HepG2 (cell line): ENCODE measurements around the gene TCERG1L. TPM values are rescaled to one million over a fixed set of nuclear protein-coding genes. Genes with fewer than 3 reads are reported as not detected.

Experiments
- ATAC-seq: fragments of 200-7000 bp; cut with Tn5 transposase; 3 replicates; pipeline ENCODE4 v1.9.1; 2020; ENCODE audit warnings: mild to moderate bottlenecking, moderate library complexity
- BruUV-seq: library from RNA; stranded (reverse); fragments of 400-500 nt; replicated peaks from 2 replicates; lab custom pipeline; 2021; lab: Mats Ljungman, UMichigan
- CTCF ChIA-PET: fragments of 300-600 bp; formaldehyde crosslinking; extraction: SDS; loops from one replicate; lab custom pipeline; 2021; ENCODE audit warnings: low total read pairs, inconsistent platforms, low intra/inter-chr PET ratio; lab: Yijun Ruan, JAX
- POLR2A ChIA-PET: fragments of 350-600 bp; sonication (Branson Sonifier 250); formaldehyde crosslinking; loops from one replicate; lab custom pipeline; 2020; ENCODE audit warnings: antibody characterized with exemption, inconsistent platforms; lab: Yijun Ruan, JAX
- DNase-seq: peaks from one replicate; pipeline ENCODE4 v3.0.0-alpha.2; 2015; ENCODE audit warnings: low spot score
- FAIRE-seq: peaks from 3 replicates; lab custom pipeline; 2011; peaks lifted over from hg19 to GRCh38; lab: Jason Lieb, UNC
- H2AFZ ChIP-seq: one replicate; pipeline ENCODE4 v1.6.1; 2011; ENCODE audit warnings: low read length, inconsistent platforms
- H3K27ac ChIP-seq: fragments of 300-600 bp; 3 replicates; pipeline ENCODE4 v1.8.0; 2011; ENCODE audit warnings: mixed run types, mild to moderate bottlenecking, mixed read lengths, low read length, inconsistent platforms; ENCODE audit not compliant: insufficient read depth; ENCODE audit errors: extremely low read length
- H3K27me3 ChIP-seq, 2 experiments: fragments of 200-600 bp in 1 of 2; 2 replicates in 1 of 2; 3 replicates in 1 of 2; pipeline versions ENCODE4 v1.6.0 to v1.8.0; 2011; ENCODE audit warnings: low read length in 2 of 2, mild to moderate bottlenecking in 2 of 2, moderate library complexity in 2 of 2, inconsistent platforms in 1 of 2; ENCODE audit not compliant: insufficient read depth in 2 of 2, control insufficient read depth in 1 of 2
- H3K36me3 ChIP-seq, 2 experiments: fragments of 200-600 bp in 1 of 2; replicated peaks in 1 of 2; 2 replicates in 1 of 2; 3 replicates in 1 of 2; pipeline versions ENCODE4 v1.5.1 to v1.8.0; 2011; ENCODE audit warnings: low read length in 2 of 2, inconsistent platforms in 1 of 2; ENCODE audit not compliant: insufficient read depth in 2 of 2, control insufficient read depth in 1 of 2
- H3K4me1 ChIP-seq: 2 replicates; pipeline ENCODE4 v1.5.1; 2012; ENCODE audit warnings: low read length, inconsistent platforms; ENCODE audit not compliant: insufficient read depth
- H3K4me2 ChIP-seq: 2 replicates; pipeline ENCODE4 v1.6.0; 2011; ENCODE audit warnings: low read depth, low read length, inconsistent platforms
- H3K4me3 ChIP-seq, 3 experiments: fragments of 200-600 bp in 1 of 3; sonication (generic), shearing (Covaris generic) in 1 of 3; replicated peaks in 1 of 3; 2 replicates each; pipeline ENCODE4 v1.5.1; 2011 to 2016; ENCODE audit warnings: low read length in 3 of 3, inconsistent platforms in 2 of 3, low read depth in 2 of 3, mild to moderate bottlenecking in 2 of 3, control low read depth in 1 of 3, mixed read lengths in 1 of 3; ENCODE audit not compliant: insufficient read depth in 1 of 3
- H3K79me2 ChIP-seq: one replicate; pipeline ENCODE4 v1.6.1; 2011; ENCODE audit warnings: low read length, inconsistent platforms; ENCODE audit not compliant: insufficient read depth
- H3K9ac ChIP-seq: 2 replicates; pipeline ENCODE4 v1.6.0; 2011; ENCODE audit warnings: mild to moderate bottlenecking, low read depth, low read length, inconsistent platforms; ENCODE audit not compliant: insufficient read depth
- H3K9me3 ChIP-seq: 2 replicates; pipeline ENCODE4 v1.5.1; 2012; ENCODE audit warnings: mild to moderate bottlenecking, low read length
- H4K20me1 ChIP-seq: 2 replicates; pipeline ENCODE4 v1.6.0; 2011; ENCODE audit warnings: inconsistent platforms, mild to moderate bottlenecking, low read length, moderate library complexity; ENCODE audit not compliant: insufficient read depth
- ESRRA ChIP-seq: sonication (generic); formaldehyde crosslinking; IDR thresholded peaks from 2 replicates; pipeline ENCODE4 v1.5.1; 2020; ENCODE audit warnings: mild to moderate bottlenecking, low read depth, missing genetic modification reagents
- ETV5 ChIP-seq: IDR thresholded peaks from 2 replicates; pipeline ENCODE4 v1.6.1; 2018; ENCODE audit warnings: missing biosample characterization, missing genetic modification reagents, inconsistent platforms, borderline replicate concordance
- HNRNPUL1 ChIP-seq: fragments of 200-400 bp; formaldehyde crosslinking; IDR thresholded peaks from 2 replicates; pipeline ENCODE4 v1.6.1; 2017; ENCODE audit warnings: low read depth, mild to moderate bottlenecking, low read length, moderate library complexity
- HOMEZ ChIP-seq: IDR thresholded peaks from 2 replicates; pipeline ENCODE4 v1.6.1; 2016; ENCODE audit warnings: low read depth
- KDM2A ChIP-seq: sonication (generic); formaldehyde crosslinking; IDR thresholded peaks from 2 replicates; pipeline ENCODE4 v1.4.0; 2020; ENCODE audit warnings: low read depth, missing genetic modification reagents, borderline replicate concordance
- KLF12 ChIP-seq: sonication (generic); formaldehyde crosslinking; IDR thresholded peaks from 2 replicates; pipeline ENCODE4 v1.4.0; 2020; ENCODE audit warnings: missing genetic modification reagents, borderline replicate concordance
- NFRKB ChIP-seq: fragments of 450-650 bp; IDR thresholded peaks from 2 replicates; pipeline ENCODE4 v1.6.1; 2017
- NFYC ChIP-seq: IDR thresholded peaks from 2 replicates; pipeline ENCODE4 v1.6.1; 2016; ENCODE audit warnings: missing genetic modification reagents, missing compliant biosample characterization
- RFXAP ChIP-seq: sonication (generic); formaldehyde crosslinking; IDR thresholded peaks from 2 replicates; pipeline ENCODE4 v1.4.0; 2020; ENCODE audit warnings: missing genetic modification reagents, borderline replicate concordance
- SP140L ChIP-seq: sonication (generic); formaldehyde crosslinking; IDR thresholded peaks from 2 replicates; pipeline ENCODE4 v1.4.0; 2020; ENCODE audit warnings: missing genetic modification reagents, borderline replicate concordance
- TARDBP ChIP-seq: sonication (generic); formaldehyde crosslinking; IDR thresholded peaks from 2 replicates; pipeline ENCODE4 v1.8.0; 2022; ENCODE audit warnings: mild to moderate bottlenecking, missing genetic modification reagents
- ZBTB14 ChIP-seq: sonication (generic); formaldehyde crosslinking; IDR thresholded peaks from 2 replicates; pipeline ENCODE4 v1.4.0; 2020; ENCODE audit warnings: missing genetic modification reagents
- ZBTB43 ChIP-seq: sonication (generic); formaldehyde crosslinking; conservative IDR thresholded peaks from 2 replicates; pipeline ENCODE4 v1.4.0; 2020; ENCODE audit warnings: missing genetic modification reagents
- ZC3H4 ChIP-seq: sonication (generic); formaldehyde crosslinking; IDR thresholded peaks from 2 replicates; pipeline ENCODE4 v1.4.0; 2020; ENCODE audit warnings: missing genetic modification reagents, borderline replicate concordance
- ZNF260 ChIP-seq: sonication (generic); formaldehyde crosslinking; IDR thresholded peaks from 2 replicates; pipeline ENCODE4 v1.4.0; 2020; ENCODE audit warnings: missing genetic modification reagents, low read depth, mild to moderate bottlenecking, borderline replicate concordance
- ZNF569 ChIP-seq: sonication (generic); formaldehyde crosslinking; IDR thresholded peaks from 2 replicates; pipeline ENCODE4 v1.5.0; 2020; ENCODE audit warnings: mild to moderate bottlenecking, missing genetic modification reagents, moderate library complexity, borderline replicate concordance
- WGBS: methylation state at CpG from one replicate; pipeline ENCODE4 v1.1.6; 2017; ENCODE audit warnings: low lambda C conversion rate; 5-methylcytosine and 5-hydroxymethylcytosine counted together
- in situ Hi-C: cut with HindIII; loops from 2 replicates; pipeline ENCODE4 v1.10.0; 2017; ENCODE audit warnings: low pct_unique_long_range_greater_than_20kb; ENCODE audit not compliant: extremely low pct_ligation_motif_present
- intact Hi-C: fragments of 100-400 bp; cut with micrococcal nuclease; formaldehyde crosslinking; loops from one replicate; pipeline ENCODE4 v1.10.0; 2022; ENCODE audit not compliant: unreplicated experiment
- polyA plus RNA-seq, 8 experiments: library from polyadenylated mRNA; depleted of rRNA in 3 of 8; stranded (reverse) in 7 of 8; unstranded in 1 of 8; fragments of >200 nt; fragmentation: Illumina TruSeq in 4 of 8; extraction: Trizol in 4 of 8; gene quantifications; 2 replicates each; pipeline versions ENCODE4 v1.2.1 to v1.2.3, GENCODE V29; 2011 to 2016; ENCODE audit warnings: low read depth in 4 of 8, missing spikeins in 1 of 8, mixed read lengths in 1 of 8; ENCODE audit not compliant: insufficient read depth in 1 of 8
- total RNA-seq, 5 experiments: library from RNA; depleted of rRNA; stranded (reverse); fragments of >200 nt; fragmentation: Illumina TruSeq; extraction: Trizol; gene quantifications; 2 replicates each; pipeline ENCODE4 v1.2.3, GENCODE V29; 2016; ENCODE audit warnings: low read depth in 1 of 5

The TCERG1L gene
- total and polyA plus RNA-seq, 2 of the 13 experiments (the other 11 are each of a cell fraction or from before 2014, with no cell fraction given), result not detected

DNA sequence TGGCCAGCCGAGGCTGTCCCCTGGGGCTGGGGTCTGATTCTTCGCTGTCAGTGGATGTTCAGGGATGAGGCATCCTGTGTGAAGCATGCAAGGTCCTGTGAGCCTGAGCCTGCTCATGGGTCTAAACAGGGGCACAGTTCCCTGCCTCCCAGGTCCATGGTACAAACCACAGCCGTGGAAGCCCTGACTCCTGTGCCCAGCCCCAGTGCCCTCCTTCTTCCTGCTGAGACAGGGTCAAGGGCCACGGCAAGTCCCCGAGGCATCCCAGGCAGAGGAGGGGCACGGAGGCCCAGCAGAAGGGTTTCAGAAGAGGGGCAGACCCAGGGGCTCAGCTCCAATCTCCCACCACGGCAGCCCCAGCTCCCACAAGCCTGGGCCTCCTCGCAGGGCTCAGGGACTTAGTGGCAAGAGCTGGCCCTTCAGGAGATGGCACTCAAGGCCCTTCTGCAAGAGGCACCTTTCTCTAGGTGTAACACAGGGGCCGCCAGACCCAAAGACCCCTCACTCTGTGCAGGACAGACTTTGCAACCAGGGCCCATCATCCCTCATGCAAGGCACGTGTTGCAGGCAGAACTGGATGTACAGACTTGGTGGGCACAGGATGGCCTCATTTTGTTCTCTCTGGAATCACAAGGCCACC, 248.8 kb downstream of the TCERG1L start:
- FAIRE-seq (no peak), DNase-seq (no peak), ATAC-seq (no peak)
- no peak overlapping the region for H3K27ac ChIP-seq
- no peaks in the 10 kb centered on the region for H3K4me1 ChIP-seq
- no peaks in the 10 kb centered on the region for H4K20me1 ChIP-seq
- H3K9me3 ChIP-seq, result no peaks in the 10 kb centered on the region
- no peak overlapping the region for H2AFZ ChIP-seq
- ChIA-PET POLR2A (no interaction called here), CTCF (no interaction called here)
- 0% methylated on average over 1 of the region's 10 CpGs for WGBS
- H3K27me3 ChIP-seq, result peaks cover 0 to 3% of the 10 kb centered on the region in 2 experiments; a peak in 2 of 5 replicates
- in situ Hi-C loops, result no loop called here
- no TSS peak for BruUV-seq
- intact Hi-C loops, result no loop called here
- H3K4me3 ChIP-seq, result no peak overlapping the region
- no peaks in the 10 kb centered on the region for H3K36me3 ChIP-seq
- H3K4me2 ChIP-seq, result no peak overlapping the region
- H3K9ac ChIP-seq, result no peak overlapping the region
- no peaks in the 10 kb centered on the region for H3K79me2 ChIP-seq
- TF ChIP-seq TARDBP (CRISPR knock-in tag) (no peak), ZC3H4 (CRISPR knock-in tag) (no peak), ZBTB43 (no peak), ETV5 (no peak), HOMEZ (CRISPR knock-in tag) (no peak), ESRRA (CRISPR knock-in tag) (no peak), ZNF569 (CRISPR knock-in tag) (no peak), RFXAP (CRISPR knock-in tag) (no peak), ZNF260 (no peak), ZBTB14 (CRISPR knock-in tag) (no peak), KLF12 (CRISPR knock-in tag) (no peak), NFRKB (no peak), NFYC (CRISPR knock-in tag) (no peak), HNRNPUL1 (no peak), SP140L (no peak), KDM2A (CRISPR knock-in tag) (no peak)
